Ovary (tissue), 9 donors: ENCODE measurements around the gene PLP2. TPM values are rescaled to one million over a fixed set of nuclear protein-coding genes. Genes with fewer than 3 reads are reported as not detected.
A peak's percentile ranks its signal among the peaks of the same experiment; 100 is the strongest.

Experiments used
- DNase-seq, 5 donors: peaks; one replicate each; pipeline ENCODE4 v3.0.0-alpha.2; 2019 to 2020
- H3K27ac ChIP-seq, 2 donors: fragments of 200-600 bp; one replicate each; pipeline versions ENCODE4 v1.5.1 to v1.8.0; 2019 to 2022
- H3K27me3 ChIP-seq: fragments of 200-600 bp; one replicate; pipeline ENCODE4 v1.8.0; 2022
- H3K36me3 ChIP-seq: fragments of 200-600 bp; sonication (generic); one replicate; pipeline ENCODE4 v1.5.1; 2019
- H3K4me1 ChIP-seq: one replicate; pipeline ENCODE4 v1.8.1; 2013; ENCODE audit warnings: mild to moderate bottlenecking, moderate library complexity; ENCODE audit not compliant: insufficient read depth
- H3K4me3 ChIP-seq: fragments of 200-600 bp; sonication (generic); one replicate; pipeline ENCODE4 v1.5.1; 2017
- H3K9me3 ChIP-seq, 2 donors: fragments of 200-600 bp in 1 of 2; sonication (generic) in 1 of 2; one replicate each; pipeline versions ENCODE4 v1.5.1 to v1.8.1; 2013 to 2019; ENCODE audit warnings: mild to moderate bottlenecking in 1 of 2, moderate library complexity in 1 of 2
- EP300 ChIP-seq: sonication (generic); formaldehyde crosslinking; IDR thresholded peaks from one replicate; pipeline ENCODE4 v1.6.1; 2017; ENCODE audit warnings: antibody characterized with exemption
- POLR2A ChIP-seq: fragments of 450-650 bp; IDR thresholded peaks from one replicate; pipeline ENCODE4 v1.6.1; 2017; ENCODE audit warnings: antibody characterized with exemption, mild to moderate bottlenecking, moderate library complexity
- WGBS, 3 donors: extraction: QIAGEN DNeasy Blood & Tissue Kit in 1 of 3; methylation state at CpG; one replicate each; pipeline versions ENCODE4 v1.1.5 to v1.1.7; 2013 to 2017; 5-methylcytosine and 5-hydroxymethylcytosine counted together
- intact Hi-C, 4 donors: fragments of 100-400 bp; cut with DNase I; formaldehyde crosslinking; loops; one replicate each; pipeline versions ENCODE4 v1.11.0 to v1.15.1; 2022 to 2023
- polyA plus RNA-seq, 2 donors: library from polyadenylated mRNA; stranded (reverse); fragments of 200-250 nt in 1 of 2; fragments of 350-450 nt in 1 of 2; fragmentation: Illumina TruSeq in 1 of 2; extraction: RNeasy Lipid Tissue Mini Kit (QIAGEN cat#74804) in 1 of 2; gene quantifications; one replicate each; pipeline ENCODE4 v1.2.3, GENCODE V29; 2013 to 2014
- total RNA-seq, 7 donors: library from RNA; depleted of rRNA in 2 of 7; stranded (reverse); fragments of >200 nt in 2 of 7; fragmentation: NEBNext Ultra II Directional in 3 of 7; extraction: Animal tissue kit (Norgen Biotek cat#: 25700) in 3 of 7; gene quantifications; one replicate each; pipeline versions ENCODE4 v1.1.0 to v1.2.4, GENCODE V29; 2016 to 2023
- TF ChIP-seq, protein P1 (sequence below), 3 donors: fragments of 450-650 bp in 2 of 3; fragments of 200-600 bp in 1 of 3; IDR thresholded peaks; one replicate each; pipeline versions ENCODE4 v1.5.1 to v1.8.0; 2016 to 2022; ENCODE audit warnings: antibody characterized with exemption in 3 of 3, mild to moderate bottlenecking in 1 of 3
- donor health status: DM: no; HTN: no; CAD: no; lungs with moderate emphysema.
- donor health status: DM: no; HTN: no; CAD: no.
- donor health status: Bipolar disorder and iron deficiency.
- donor health status: DM: yes; HTN: yes; CAD: no.
- donor health status: DM: no; HTN: no; CAD: no.
- donor health status: DM: yes; HTN: yes; CAD: no.

PLP2 gene
- total and polyA plus RNA-seq, 9 donors: 16.3 to 244 (median 105) TPM

DNA sequence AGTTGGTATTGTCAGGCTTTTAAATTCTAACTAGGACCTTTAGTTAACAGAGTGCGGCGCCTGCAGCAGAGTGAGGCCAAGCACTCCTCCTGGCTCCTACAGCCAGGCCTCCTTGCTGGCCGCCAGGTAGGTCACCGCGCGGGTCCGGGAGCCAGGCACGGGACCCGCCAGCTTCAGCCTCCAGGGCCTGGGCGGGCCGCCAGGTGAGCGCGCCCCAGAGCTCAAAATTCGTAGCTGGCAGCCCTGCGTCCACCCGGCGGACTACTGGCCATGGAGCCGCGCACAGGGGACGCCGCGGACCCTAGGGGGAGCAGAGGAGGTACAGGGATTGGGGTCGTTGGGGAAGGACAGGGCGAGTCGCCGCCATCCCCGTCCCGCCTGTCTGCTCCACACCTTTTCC, 9.1 kb upstream of the PLP2 start, which contains the start of gene MAGIX:
Gene MAGIX, plus strand, starts transcription at position 139 of the 400 bp plus-strand sequence. Its CDS starts 132 bp downstream, at position 271.
- intact Hi-C loops: no loop called here
- 66 to 76% (median 72%) methylated on average over 26 to 28 of the region's 28 CpGs for WGBS, 3 donors
- no peaks in the 10 kb centered on the region for H3K4me1 ChIP-seq
- no peaks in the 10 kb centered on the region for H3K36me3 ChIP-seq
- H3K27ac ChIP-seq: peak within 1 kb of the TSS; percentile 66 to 88
- DNase-seq: peak in 2 of 5 donors; percentile 44 to 50
- no peaks in the 10 kb centered on the region for H3K27me3 ChIP-seq
- TF ChIP-seq POLR2A (no peak), EP300 (no peak)
- TF ChIP-seq, protein P1, sequence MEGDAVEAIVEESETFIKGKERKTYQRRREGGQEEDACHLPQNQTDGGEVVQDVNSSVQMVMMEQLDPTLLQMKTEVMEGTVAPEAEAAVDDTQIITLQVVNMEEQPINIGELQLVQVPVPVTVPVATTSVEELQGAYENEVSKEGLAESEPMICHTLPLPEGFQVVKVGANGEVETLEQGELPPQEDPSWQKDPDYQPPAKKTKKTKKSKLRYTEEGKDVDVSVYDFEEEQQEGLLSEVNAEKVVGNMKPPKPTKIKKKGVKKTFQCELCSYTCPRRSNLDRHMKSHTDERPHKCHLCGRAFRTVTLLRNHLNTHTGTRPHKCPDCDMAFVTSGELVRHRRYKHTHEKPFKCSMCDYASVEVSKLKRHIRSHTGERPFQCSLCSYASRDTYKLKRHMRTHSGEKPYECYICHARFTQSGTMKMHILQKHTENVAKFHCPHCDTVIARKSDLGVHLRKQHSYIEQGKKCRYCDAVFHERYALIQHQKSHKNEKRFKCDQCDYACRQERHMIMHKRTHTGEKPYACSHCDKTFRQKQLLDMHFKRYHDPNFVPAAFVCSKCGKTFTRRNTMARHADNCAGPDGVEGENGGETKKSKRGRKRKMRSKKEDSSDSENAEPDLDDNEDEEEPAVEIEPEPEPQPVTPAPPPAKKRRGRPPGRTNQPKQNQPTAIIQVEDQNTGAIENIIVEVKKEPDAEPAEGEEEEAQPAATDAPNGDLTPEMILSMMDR (IDR thresholded peaks at IDR 0.05): no peak
- no peaks in the 10 kb centered on the region for H3K9me3 ChIP-seq
- peak within 1 kb of the TSS; percentile 40 for H3K4me3 ChIP-seq

DNA sequence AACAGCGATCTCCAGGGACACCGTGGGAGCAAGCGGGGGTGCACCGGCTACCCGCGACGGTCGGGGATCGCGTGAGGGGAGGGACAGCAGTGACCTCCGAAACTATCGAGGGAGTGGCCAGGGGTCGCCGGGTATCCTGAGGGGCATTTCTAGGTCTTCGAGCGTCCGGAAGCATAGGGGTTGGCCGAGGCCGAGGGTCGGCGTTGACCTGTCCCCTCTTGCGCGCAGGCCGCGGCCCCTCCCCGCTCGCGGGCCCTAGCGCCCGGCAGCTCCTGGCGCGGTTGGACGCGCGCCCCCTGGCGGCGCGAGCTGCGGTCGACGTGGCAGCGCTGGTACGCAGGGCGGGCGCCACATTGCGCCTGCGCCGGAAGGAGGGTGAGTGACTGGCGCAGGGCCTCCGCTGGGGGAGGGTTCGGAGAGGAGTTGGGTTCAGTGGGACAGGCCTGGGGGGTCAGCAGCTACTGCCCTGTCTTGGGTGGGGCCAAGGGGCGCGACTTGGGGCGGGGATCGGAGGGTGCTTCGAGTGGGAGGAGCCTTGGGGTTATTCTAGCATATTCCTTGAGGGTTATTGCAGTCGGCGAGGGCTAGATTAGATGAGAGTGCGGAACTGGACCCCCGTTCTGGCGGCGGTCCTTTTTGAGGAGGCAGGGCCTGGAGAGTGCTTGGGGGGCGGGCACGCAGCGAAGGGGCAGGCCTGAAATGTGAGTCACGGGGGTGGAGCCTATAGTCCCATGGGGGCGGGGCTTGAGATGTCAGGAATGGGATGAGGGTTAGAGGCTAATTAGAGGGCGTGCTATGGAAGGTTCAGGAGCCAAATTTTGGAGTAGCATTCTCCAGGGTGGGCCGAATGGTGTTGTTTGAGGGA, 7.9 kb upstream of the PLP2 start:
- intact Hi-C loops: no loop called here
- H3K36me3 ChIP-seq: no peaks in the 10 kb centered on the region
- no peaks in the 10 kb centered on the region for H3K9me3 ChIP-seq
- no peak for TF ChIP-seq EP300
- peak; percentile 36 for TF ChIP-seq POLR2A
- TF ChIP-seq, protein P1 (IDR thresholded peaks at IDR 0.05): peak; percentile 37 to 94 (median 91)
- peak; percentile 85 to 92 (median 89) for DNase-seq
- H3K27me3 ChIP-seq: no peaks in the 10 kb centered on the region
- H3K27ac ChIP-seq: peak overlapping the region; percentile 66 to 88
- H3K4me3 ChIP-seq: peak overlapping the region; percentile 40
- no peaks in the 10 kb centered on the region for H3K4me1 ChIP-seq
- WGBS, 3 donors: 30 to 44% (median 41%) methylated on average over 69 of the region's 69 CpGs

DNA sequence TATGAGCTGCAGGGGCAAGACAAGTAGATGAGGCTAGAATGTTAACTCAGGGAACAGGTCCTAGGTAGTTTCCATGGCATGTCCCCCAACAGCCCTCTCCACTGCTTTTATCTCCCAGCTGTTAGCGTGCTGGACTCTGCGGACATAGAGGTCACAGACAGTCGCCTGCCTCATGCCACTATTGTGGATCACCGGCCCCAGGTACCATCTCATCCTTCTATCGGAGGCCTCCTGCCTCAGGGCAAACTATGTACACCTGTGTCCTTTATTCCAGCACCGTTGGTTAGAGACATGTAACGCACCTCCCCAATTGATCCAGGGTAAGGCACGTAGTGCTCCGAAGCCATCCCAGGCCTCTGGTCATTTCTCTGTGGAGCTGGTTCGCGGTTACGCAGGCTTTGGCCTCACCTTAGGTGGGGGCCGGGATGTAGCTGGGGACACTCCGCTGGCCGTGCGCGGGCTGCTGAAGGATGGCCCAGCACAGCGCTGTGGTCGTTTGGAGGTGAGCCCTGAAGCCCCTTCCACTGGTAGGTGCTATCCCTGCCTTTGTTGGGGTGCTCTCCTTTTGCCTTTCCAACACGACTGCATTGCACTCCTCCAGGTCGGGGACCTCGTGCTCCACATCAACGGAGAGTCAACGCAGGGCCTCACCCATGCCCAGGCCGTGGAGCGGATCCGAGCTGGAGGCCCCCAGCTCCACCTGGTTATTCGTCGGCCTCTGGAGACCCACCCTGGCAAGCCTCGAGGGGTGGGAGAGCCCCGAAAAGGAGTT, 6.9 kb upstream of the PLP2 start:
- Histone ChIP-seq H3K36me3 (no peaks in the 10 kb centered on the region), H3K9me3 (no peaks in the 10 kb centered on the region), H3K27me3 (no peaks in the 10 kb centered on the region), H3K27ac (peak overlapping the region; percentile 66 to 88), H3K4me3 (no peak overlapping the region), H3K4me1 (no peaks in the 10 kb centered on the region)
- intact Hi-C loops: loop anchor here in 1 of 4 donors (5.0 kb wide), 1 partner anchor 252 kb away; the partner anchor contains the start of gene SLC35A2
- WGBS, 3 donors: 82 to 90% (median 84%) methylated on average over 31 of the region's 31 CpGs
- no peak for DNase-seq
- TF ChIP-seq POLR2A: no peak
- TF ChIP-seq, protein P1 (IDR thresholded peaks at IDR 0.05): no peak
- TF ChIP-seq EP300: no peak
